HEK293 (cell line): ENCODE results near the gene NBPF3.
A peak's percentile ranks its signal among the peaks of the same experiment; 100 is the strongest.
"Not testable (repeated sequence)": the region's sequence is repeated elsewhere in the genome, so short reads cannot be mapped to it uniquely, and the experiment has no call there.

Experiments used
- CTCF ChIA-PET: fragments of 350-600 bp; formaldehyde crosslinking; extraction: SDS; loops from one replicate; lab custom pipeline; 2021; ENCODE audit warnings: antibody characterized with exemption; lab: Yijun Ruan, JAX
- POLR2A ChIA-PET: fragments of 300-600 bp; formaldehyde crosslinking; extraction: SDS; loops from one replicate; lab custom pipeline; 2020; ENCODE audit warnings: antibody characterized with exemption, inconsistent platforms; lab: Yijun Ruan, JAX
- H3K27ac ChIP-seq: fragments of 200-500 bp; sonication (Bioruptor generic); 2 replicates; pipeline ENCODE4 v1.5.1; 2014; ENCODE audit warnings: low read depth, low read length, control low read depth, inconsistent platforms; ENCODE audit errors: extremely low read depth
- H3K36me3 ChIP-seq, 2 experiments: fragments of 200-500 bp in 1 of 2; sonication (Bioruptor generic) in 1 of 2; 1 replicate in 1 of 2; 2 replicates in 1 of 2; pipeline ENCODE4 v1.5.1; 2014 to 2017; ENCODE audit warnings: inconsistent platforms in 2 of 2, low read length in 2 of 2; ENCODE audit not compliant: control insufficient read depth in 2 of 2, insufficient read depth in 1 of 2
- H3K4me1 ChIP-seq: fragments of 200-500 bp; sonication (Bioruptor generic); 2 replicates; pipeline ENCODE4 v1.5.1; 2014; ENCODE audit warnings: mild to moderate bottlenecking, low read length, inconsistent platforms; ENCODE audit not compliant: control insufficient read depth, insufficient read depth
- H3K4me3 ChIP-seq: 2 replicates; pipeline ENCODE4 v1.5.1; 2011; ENCODE audit warnings: low read depth, mild to moderate bottlenecking, control low read depth, low read length, moderate library complexity
- H3K9me3 ChIP-seq: fragments of 200-500 bp; sonication (Bioruptor generic); 2 replicates; pipeline ENCODE4 v1.5.1; 2014; ENCODE audit warnings: low read depth, low read length, inconsistent platforms; ENCODE audit not compliant: control insufficient read depth, insufficient read depth
- EGR2 ChIP-seq: fragments of 450-650 bp; formaldehyde crosslinking; IDR thresholded peaks from 2 replicates; pipeline ENCODE4 v1.5.1; 2016; ENCODE audit warnings: low read depth, missing biosample characterization, missing genetic modification characterization
- GLIS1 ChIP-seq: fragments of 450-650 bp; formaldehyde crosslinking; IDR thresholded peaks from 2 replicates; pipeline ENCODE4 v1.5.1; 2016; ENCODE audit warnings: missing biosample characterization, missing genetic modification characterization
- KLF1 ChIP-seq: fragments of 450-650 bp; formaldehyde crosslinking; IDR thresholded peaks from 2 replicates; pipeline ENCODE4 v1.5.1; 2016; ENCODE audit warnings: missing biosample characterization, missing genetic modification characterization
- KLF9 ChIP-seq: fragments of 450-650 bp; formaldehyde crosslinking; IDR thresholded peaks from 2 replicates; pipeline ENCODE4 v1.5.1; 2016; ENCODE audit warnings: missing biosample characterization, missing genetic modification characterization, low read depth
- PATZ1 ChIP-seq: fragments of 450-650 bp; formaldehyde crosslinking; IDR thresholded peaks from 2 replicates; pipeline ENCODE4 v1.5.1; 2016; ENCODE audit warnings: missing biosample characterization, missing genetic modification characterization
- SP7 ChIP-seq: fragments of 450-650 bp; formaldehyde crosslinking; IDR thresholded peaks from 2 replicates; pipeline ENCODE4 v1.5.1; 2016; ENCODE audit warnings: missing biosample characterization, missing genetic modification characterization
- ZEB2 ChIP-seq: fragments of 450-650 bp; formaldehyde crosslinking; IDR thresholded peaks from 2 replicates; pipeline ENCODE4 v1.5.1; 2016; ENCODE audit warnings: missing biosample characterization, missing genetic modification characterization
- ZFHX2 ChIP-seq: fragments of 450-650 bp; formaldehyde crosslinking; conservative IDR thresholded peaks from 2 replicates; pipeline ENCODE4 v1.5.1; 2016; ENCODE audit warnings: missing biosample characterization, missing genetic modification characterization
- ZFP69B ChIP-seq: fragments of 450-650 bp; formaldehyde crosslinking; IDR thresholded peaks from 2 replicates; pipeline ENCODE4 v1.5.1; 2016; ENCODE audit warnings: missing biosample characterization, missing genetic modification characterization
- ZNF202 ChIP-seq: fragments of 450-650 bp; formaldehyde crosslinking; IDR thresholded peaks from 2 replicates; pipeline ENCODE4 v1.5.1; 2016; ENCODE audit warnings: missing biosample characterization, missing genetic modification characterization, borderline replicate concordance
- ZNF335 ChIP-seq: fragments of 450-650 bp; formaldehyde crosslinking; conservative IDR thresholded peaks from 2 replicates; pipeline ENCODE4 v1.5.1; 2016; ENCODE audit warnings: missing biosample characterization, missing genetic modification characterization
- ZNF350 ChIP-seq: fragments of 450-650 bp; formaldehyde crosslinking; IDR thresholded peaks from 2 replicates; pipeline ENCODE4 v1.5.0; 2017; ENCODE audit warnings: missing biosample characterization, mild to moderate bottlenecking, missing genetic modification characterization
- ZNF449 ChIP-seq: fragments of 450-650 bp; formaldehyde crosslinking; IDR thresholded peaks from 2 replicates; pipeline ENCODE4 v1.5.1; 2017; ENCODE audit warnings: missing biosample characterization, mild to moderate bottlenecking, missing genetic modification characterization, moderate library complexity
- ZNF548 ChIP-seq: fragments of 450-650 bp; formaldehyde crosslinking; IDR thresholded peaks from 2 replicates; pipeline ENCODE4 v1.5.1; 2016; ENCODE audit warnings: missing biosample characterization, missing genetic modification characterization
- ZNF549 ChIP-seq: fragments of 450-650 bp; IDR thresholded peaks from 2 replicates; pipeline ENCODE4 v1.5.1; 2018; ENCODE audit warnings: missing biosample characterization, missing genetic modification characterization, mild to moderate bottlenecking, inconsistent platforms, moderate library complexity
- ZNF600 ChIP-seq: fragments of 450-650 bp; formaldehyde crosslinking; IDR thresholded peaks from 2 replicates; pipeline ENCODE4 v1.5.1; 2016; ENCODE audit warnings: missing biosample characterization, missing genetic modification characterization
- ZNF626 ChIP-seq: fragments of 450-650 bp; sonication (Bioruptor Pico); formaldehyde crosslinking; IDR thresholded peaks from 2 replicates; pipeline ENCODE4 v1.5.1; 2018; ENCODE audit warnings: missing biosample characterization, missing genetic modification characterization, inconsistent platforms
- ZNF692 ChIP-seq: fragments of 450-650 bp; formaldehyde crosslinking; IDR thresholded peaks from 2 replicates; pipeline ENCODE4 v1.5.1; 2016; ENCODE audit warnings: missing biosample characterization, missing genetic modification characterization
- TF ChIP-seq, protein P1 (sequence below): fragments of 450-650 bp; formaldehyde crosslinking; IDR thresholded peaks from 2 replicates; pipeline ENCODE4 v1.5.1; 2016; ENCODE audit warnings: missing biosample characterization, missing genetic modification characterization
- TF ChIP-seq, protein P2 (sequence below): fragments of 450-650 bp; formaldehyde crosslinking; optimal IDR thresholded peaks from 2 replicates; pipeline ENCODE3; 2016; ENCODE audit warnings: missing biosample characterization, mild to moderate bottlenecking, missing genetic modification characterization

NBPF3 gene

DNA sequence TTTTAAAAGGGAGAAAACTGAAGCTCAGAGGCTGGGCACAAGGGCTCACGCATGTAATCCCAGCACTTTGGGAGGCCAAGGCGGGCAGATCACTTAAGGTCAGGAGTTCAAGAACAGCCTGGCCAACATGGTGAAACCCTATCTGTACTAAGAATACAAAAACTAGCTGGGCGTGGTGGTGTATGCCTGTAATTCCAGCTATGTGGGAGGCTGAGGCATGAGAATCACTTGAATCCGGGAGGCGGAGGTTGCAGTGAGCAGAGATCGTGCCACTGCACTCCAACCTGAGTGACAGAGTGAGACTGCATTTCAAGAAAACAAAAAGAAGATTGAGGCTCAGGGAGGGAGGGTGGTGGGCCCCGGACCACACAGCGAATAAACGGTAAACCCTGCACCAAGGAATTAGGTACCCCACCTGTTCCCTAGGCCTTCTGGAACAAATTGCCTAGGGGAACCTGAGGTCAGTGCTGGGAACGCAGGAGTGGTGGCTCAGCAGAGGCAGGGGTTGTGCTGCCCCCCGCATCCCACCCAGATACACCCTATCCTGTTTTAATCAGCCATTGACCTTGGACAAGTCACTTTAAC is 79.6 kb downstream of the NBPF3 start:
- POLR2A ChIA-PET, H3K4me3 ChIP-seq, H3K4me1 ChIP-seq, H3K9me3 ChIP-seq, H3K27ac ChIP-seq, H3K36me3 ChIP-seq, CTCF ChIA-PET: not testable (repeated sequence)
- TF ChIP-seq ZFP69B (0 out of 2 replicates have a peak, but pooled peaks have one; percentile 26), EGR2 (tag by site-specific recombination) (peak; percentile 27; the same call in 1 of the 2 replicates), ZNF692 (tag by site-specific recombination) (peak; percentile 43; the same call in 1 of the 2 replicates)

DNA sequence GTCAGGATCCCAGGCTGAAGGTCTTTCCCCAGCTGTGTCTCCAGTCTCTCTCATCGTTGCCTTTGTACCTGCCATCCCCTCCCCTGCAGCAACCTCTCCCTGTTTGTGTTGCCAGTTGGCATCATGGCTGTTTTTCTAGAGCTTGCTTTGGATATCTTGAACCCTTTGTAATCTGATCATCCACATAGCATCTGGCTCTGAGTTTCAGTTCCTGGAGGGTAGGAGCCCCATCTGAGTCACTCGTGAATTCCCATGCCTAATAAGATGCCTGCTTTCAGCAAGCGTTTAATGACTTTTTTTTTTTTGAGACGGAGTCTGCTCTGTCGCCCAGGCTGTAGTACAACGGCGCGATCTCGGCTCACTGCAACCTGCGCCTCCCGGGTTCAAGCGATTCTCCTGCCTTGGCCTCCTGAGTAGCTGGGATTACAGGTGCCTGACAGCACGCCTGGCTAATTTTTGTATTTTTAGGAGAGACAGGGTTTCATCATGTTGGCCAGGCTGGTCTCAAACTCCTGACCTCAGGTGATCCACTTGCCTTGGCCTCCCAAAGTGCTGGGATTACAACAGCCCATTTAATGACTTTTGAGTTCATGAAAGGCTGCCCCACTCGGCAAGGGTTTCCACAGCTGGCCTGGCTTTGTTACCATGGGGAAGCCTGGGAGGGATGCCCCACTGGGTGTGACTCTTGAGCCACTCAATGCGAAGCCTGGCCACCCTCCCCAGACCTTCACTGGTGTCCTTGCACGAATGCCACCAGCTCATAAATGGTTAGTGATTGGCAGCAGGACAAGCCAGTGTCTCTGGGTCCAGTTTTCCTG is 81.2 kb downstream of the NBPF3 start:
- TF ChIP-seq, protein P1, sequence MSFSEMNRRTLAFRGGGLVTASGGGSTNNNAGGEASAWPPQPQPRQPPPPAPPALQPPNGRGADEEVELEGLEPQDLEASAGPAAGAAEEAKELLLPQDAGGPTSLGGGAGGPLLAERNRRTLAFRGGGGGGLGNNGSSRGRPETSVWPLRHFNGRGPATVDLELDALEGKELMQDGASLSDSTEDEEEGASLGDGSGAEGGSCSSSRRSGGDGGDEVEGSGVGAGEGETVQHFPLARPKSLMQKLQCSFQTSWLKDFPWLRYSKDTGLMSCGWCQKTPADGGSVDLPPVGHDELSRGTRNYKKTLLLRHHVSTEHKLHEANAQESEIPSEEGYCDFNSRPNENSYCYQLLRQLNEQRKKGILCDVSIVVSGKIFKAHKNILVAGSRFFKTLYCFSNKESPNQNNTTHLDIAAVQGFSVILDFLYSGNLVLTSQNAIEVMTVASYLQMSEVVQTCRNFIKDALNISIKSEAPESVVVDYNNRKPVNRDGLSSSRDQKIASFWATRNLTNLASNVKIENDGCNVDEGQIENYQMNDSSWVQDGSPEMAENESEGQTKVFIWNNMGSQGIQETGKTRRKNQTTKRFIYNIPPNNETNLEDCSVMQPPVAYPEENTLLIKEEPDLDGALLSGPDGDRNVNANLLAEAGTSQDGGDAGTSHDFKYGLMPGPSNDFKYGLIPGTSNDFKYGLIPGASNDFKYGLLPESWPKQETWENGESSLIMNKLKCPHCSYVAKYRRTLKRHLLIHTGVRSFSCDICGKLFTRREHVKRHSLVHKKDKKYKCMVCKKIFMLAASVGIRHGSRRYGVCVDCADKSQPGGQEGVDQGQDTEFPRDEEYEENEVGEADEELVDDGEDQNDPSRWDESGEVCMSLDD = no peak
- TF ChIP-seq SP7 (tag by site-specific recombination) (no peak), KLF1 (tag by site-specific recombination) (no peak), ZNF449 (no peak), ZNF335 (peak; percentile 63), ZNF549 (tag by site-specific recombination) (no peak), GLIS1 (tag by site-specific recombination) (peak; percentile 88), ZNF600 (tag by site-specific recombination) (peak; percentile 45; the same call in 1 of the 2 replicates), ZNF548 (0 out of 2 replicates have a peak, but pooled peaks have one; percentile 19), ZEB2 (tag by site-specific recombination) (0 out of 2 replicates have a peak, but pooled peaks have one; percentile 17), ZNF626 (tag by site-specific recombination) (no peak), ZNF350 (no peak), PATZ1 (tag by site-specific recombination) (no peak), ZNF202 (tag by site-specific recombination) (no peak), ZFHX2 (no peak), ZNF692 (tag by site-specific recombination) (no peak), KLF9 (no peak)
- TF ChIP-seq, protein P2, sequence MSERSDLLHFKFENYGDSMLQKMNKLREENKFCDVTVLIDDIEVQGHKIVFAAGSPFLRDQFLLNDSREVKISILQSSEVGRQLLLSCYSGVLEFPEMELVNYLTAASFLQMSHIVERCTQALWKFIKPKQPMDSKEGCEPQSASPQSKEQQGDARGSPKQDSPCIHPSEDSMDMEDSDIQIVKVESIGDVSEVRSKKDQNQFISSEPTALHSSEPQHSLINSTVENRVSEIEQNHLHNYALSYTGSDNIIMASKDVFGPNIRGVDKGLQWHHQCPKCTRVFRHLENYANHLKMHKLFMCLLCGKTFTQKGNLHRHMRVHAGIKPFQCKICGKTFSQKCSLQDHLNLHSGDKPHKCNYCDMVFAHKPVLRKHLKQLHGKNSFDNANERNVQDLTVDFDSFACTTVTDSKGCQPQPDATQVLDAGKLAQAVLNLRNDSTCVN (tag by site-specific recombination) = no peak
- H3K27ac ChIP-seq = no peak overlapping the region
- H3K9me3 ChIP-seq = no peaks in the 10 kb centered on the region
- no peaks in the 10 kb centered on the region for H3K4me1 ChIP-seq
- H3K36me3 ChIP-seq = no peaks in the 10 kb centered on the region
- POLR2A ChIA-PET = no interaction called here
- H3K4me3 ChIP-seq = no peak overlapping the region
- CTCF ChIA-PET = interaction anchor here (1.0 kb wide), 1 partner anchor 12 kb away, joined by 6 read pairs; no protein-coding TSS in a partner anchor
